Astrocyte (in vitro differentiated cells and primary cell): Measurements from ENCODE around the gene SCRN3. TPM values are rescaled to one million over a fixed set of nuclear protein-coding genes. Genes with fewer than 3 reads are reported as not detected.

Experiments used
- DNase-seq: peaks from one replicate; pipeline ENCODE4 v3.0.0-alpha.2; 2010; ENCODE audit warnings: low read depth
- FAIRE-seq: peaks from 2 replicates; lab custom pipeline; 2011; peaks lifted over from hg19 to GRCh38; lab: Jason Lieb, UNC
- H2AFZ ChIP-seq: 2 replicates; pipeline ENCODE4 v1.6.0; 2012; ENCODE audit warnings: low read depth, low read length, inconsistent platforms
- H3K27ac ChIP-seq: 2 replicates; pipeline ENCODE4 v1.5.1; 2011; ENCODE audit warnings: low read depth, low read length, inconsistent platforms
- H3K27me3 ChIP-seq: 2 replicates; pipeline ENCODE4 v1.6.0; 2011; ENCODE audit warnings: low read length, inconsistent platforms; ENCODE audit not compliant: insufficient read depth
- H3K36me3 ChIP-seq: 2 replicates; pipeline ENCODE4 v1.5.1; 2011; ENCODE audit warnings: low read length, inconsistent platforms; ENCODE audit not compliant: insufficient read depth
- H3K4me1 ChIP-seq: 2 replicates; pipeline ENCODE4 v1.5.1; 2011; ENCODE audit warnings: low read length, inconsistent platforms; ENCODE audit not compliant: insufficient read depth
- H3K4me2 ChIP-seq: 2 replicates; pipeline ENCODE4 v1.6.0; 2012; ENCODE audit warnings: low read length, inconsistent platforms
- H3K4me3 ChIP-seq: 2 replicates; pipeline ENCODE4 v1.5.1; 2011; ENCODE audit warnings: low read depth, mild to moderate bottlenecking, low read length, inconsistent platforms; ENCODE audit not compliant: insufficient read depth
- H3K79me2 ChIP-seq: 2 replicates; pipeline ENCODE4 v1.6.0; 2012; ENCODE audit warnings: mild to moderate bottlenecking, low read length, inconsistent platforms; ENCODE audit not compliant: insufficient read depth
- H3K9ac ChIP-seq: 2 replicates; pipeline ENCODE4 v1.6.0; 2012; ENCODE audit warnings: mild to moderate bottlenecking, low read length, inconsistent platforms
- H3K9me3 ChIP-seq: 2 replicates; pipeline ENCODE4 v1.5.1; 2012; ENCODE audit warnings: low read depth, mild to moderate bottlenecking, low read length, inconsistent platforms; ENCODE audit not compliant: insufficient read depth
- H4K20me1 ChIP-seq: 2 replicates; pipeline ENCODE4 v1.6.0; 2012; ENCODE audit warnings: low read length, inconsistent platforms; ENCODE audit not compliant: insufficient read depth
- H3K27ac Mint-ChIP-seq: one replicate; pipeline ENCODE4 v1.8.0; 2021; ENCODE audit warnings: mild to moderate bottlenecking, mixed read lengths; ENCODE audit not compliant: unreplicated experiment
- H3K27me3 Mint-ChIP-seq: one replicate; pipeline ENCODE4 v1.8.0; 2021; ENCODE audit warnings: low read depth, mixed read lengths; ENCODE audit not compliant: unreplicated experiment
- H3K36me3 Mint-ChIP-seq: one replicate; pipeline ENCODE4 v1.8.0; 2021; ENCODE audit warnings: low read depth, mixed read lengths; ENCODE audit not compliant: unreplicated experiment
- H3K4me1 Mint-ChIP-seq: one replicate; pipeline ENCODE4 v1.8.0; 2021; ENCODE audit warnings: low read depth, mixed read lengths; ENCODE audit not compliant: unreplicated experiment
- H3K4me3 Mint-ChIP-seq: one replicate; pipeline ENCODE4 v1.8.0; 2021; ENCODE audit warnings: mild to moderate bottlenecking, moderate library complexity, mixed read lengths; ENCODE audit not compliant: unreplicated experiment
- H3K9me3 Mint-ChIP-seq: one replicate; pipeline ENCODE4 v1.8.0; 2021; ENCODE audit warnings: mild to moderate bottlenecking, mixed read lengths; ENCODE audit not compliant: unreplicated experiment
- CTCF ChIP-seq: IDR thresholded peaks from 2 replicates; pipeline ENCODE4 v1.5.1; 2011; ENCODE audit warnings: low read depth, mild to moderate bottlenecking, inconsistent platforms, low read length, moderate library complexity; ENCODE audit not compliant: insufficient read depth
- EZH2 ChIP-seq: IDR thresholded peaks from 2 replicates; pipeline ENCODE4 v1.6.1; 2012; ENCODE audit warnings: mild to moderate bottlenecking, low read length, inconsistent platforms; ENCODE audit not compliant: insufficient read depth
- total RNA-seq: library from RNA; stranded (reverse); gene quantifications from 2 replicates; pipeline ENCODE4 v1.2.1, GENCODE V29; 2021

The SCRN3 gene
- total RNA-seq, 1 donor from 2014 or later = 20.1 TPM

DNA sequence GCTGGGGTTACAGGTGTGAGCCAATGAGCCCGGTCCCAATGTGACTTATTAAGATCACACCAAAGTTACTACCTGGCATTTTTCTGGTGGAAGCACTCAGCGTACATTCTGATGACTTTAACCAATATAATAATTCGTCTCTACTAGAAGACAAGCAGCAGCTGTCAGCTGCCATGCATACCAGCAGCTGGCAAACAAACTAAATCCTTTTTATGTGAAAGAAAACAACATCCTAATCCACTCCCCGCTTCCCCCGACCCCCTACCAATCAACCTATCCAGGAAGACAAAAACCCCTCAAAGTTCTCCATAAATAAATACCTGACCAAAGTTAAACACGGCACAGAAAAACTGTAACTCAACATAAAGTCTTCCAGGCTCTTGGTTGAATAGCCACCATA is 49.2 kb downstream of the SCRN3 start:
- peaks cover 4% of the 10 kb centered on the region for H3K4me1 Mint-ChIP-seq
- Histone ChIP-seq H3K4me1 (peaks cover 8% of the 10 kb centered on the region), H3K27me3 (no peaks in the 10 kb centered on the region), H3K4me2 (no peak overlapping the region), H3K27ac (no peak overlapping the region), H3K9me3 (no peaks in the 10 kb centered on the region), H3K9ac (no peak overlapping the region), H4K20me1 (no peaks in the 10 kb centered on the region), H3K4me3 (no peak overlapping the region), H3K36me3 (no peaks in the 10 kb centered on the region), H2AFZ (no peak overlapping the region), H3K79me2 (no peaks in the 10 kb centered on the region)
- H3K9me3 Mint-ChIP-seq = no peaks in the 10 kb centered on the region
- no peak overlapping the region for H3K4me3 Mint-ChIP-seq
- no peak overlapping the region for H3K27ac Mint-ChIP-seq
- H3K36me3 Mint-ChIP-seq = peaks cover 3% of the 10 kb centered on the region
- no peaks in the 10 kb centered on the region for H3K27me3 Mint-ChIP-seq
- FAIRE-seq (no peak), DNase-seq (no peak)
- TF ChIP-seq CTCF (no peak), EZH2 (no peak)

DNA sequence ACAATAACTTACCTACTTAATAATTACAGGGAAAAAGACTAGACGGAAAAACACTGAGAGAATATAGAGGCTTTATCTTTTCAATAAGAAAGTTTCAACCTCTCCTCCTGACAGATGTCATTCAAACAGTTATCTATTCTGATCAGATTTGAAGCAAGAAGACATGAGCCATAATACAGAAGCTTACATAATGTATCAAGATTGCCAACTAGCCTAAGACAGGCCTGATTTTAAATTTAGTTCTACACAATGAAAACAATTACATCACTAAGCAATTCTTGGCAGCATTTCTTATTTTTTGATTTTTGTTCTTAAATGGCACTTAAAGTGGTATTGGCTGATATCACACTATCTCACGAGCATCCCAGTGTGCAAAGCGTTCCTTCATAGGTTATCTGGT is 49.7 kb downstream of the SCRN3 start:
- Histone ChIP-seq H3K36me3 (no peaks in the 10 kb centered on the region), H3K4me1 (peaks cover 8% of the 10 kb centered on the region), H3K4me3 (no peak overlapping the region), H3K9me3 (no peaks in the 10 kb centered on the region), H2AFZ (no peak overlapping the region), H3K27me3 (no peaks in the 10 kb centered on the region), H3K9ac (no peak overlapping the region), H3K79me2 (no peaks in the 10 kb centered on the region), H3K27ac (no peak overlapping the region), H4K20me1 (no peaks in the 10 kb centered on the region), H3K4me2 (no peak overlapping the region)
- H3K27me3 Mint-ChIP-seq = no peaks in the 10 kb centered on the region
- H3K4me3 Mint-ChIP-seq = no peak overlapping the region
- no peak for TF ChIP-seq EZH2
- no peak for TF ChIP-seq CTCF
- FAIRE-seq (no peak), DNase-seq (peak; percentile 9)
- no peak overlapping the region for H3K27ac Mint-ChIP-seq
- H3K9me3 Mint-ChIP-seq = no peaks in the 10 kb centered on the region
- H3K36me3 Mint-ChIP-seq = no peaks in the 10 kb centered on the region
- H3K4me1 Mint-ChIP-seq = peaks cover 4% of the 10 kb centered on the region

GRCh38 chr2:174446531-174446930 is 51.0 kb downstream of the SCRN3 start:
- Histone ChIP-seq H3K27ac (no peak overlapping the region), H3K4me2 (no peak overlapping the region), H2AFZ (no peak overlapping the region), H3K4me3 (no peak overlapping the region), H3K79me2 (no peaks in the 10 kb centered on the region), H3K9ac (no peak overlapping the region), H3K4me1 (peaks cover 8% of the 10 kb centered on the region), H3K27me3 (no peaks in the 10 kb centered on the region), H3K36me3 (no peaks in the 10 kb centered on the region), H4K20me1 (no peaks in the 10 kb centered on the region), H3K9me3 (no peaks in the 10 kb centered on the region)
- H3K9me3 Mint-ChIP-seq = no peaks in the 10 kb centered on the region
- H3K4me3 Mint-ChIP-seq = no peak overlapping the region
- TF ChIP-seq CTCF = no peak
- TF ChIP-seq EZH2 = no peak
- H3K27me3 Mint-ChIP-seq = no peaks in the 10 kb centered on the region
- H3K4me1 Mint-ChIP-seq = peaks cover 4% of the 10 kb centered on the region
- no peaks in the 10 kb centered on the region for H3K36me3 Mint-ChIP-seq
- DNase-seq (no peak), FAIRE-seq (no peak)
- no peak overlapping the region for H3K27ac Mint-ChIP-seq
